Muscle layer of duodenum (tissue), 2 donors: ENCODE measurements around the gene SLC49A4.

Source experiments
- H3K27ac ChIP-seq: one replicate; pipeline ENCODE4 v1.7.0; 2013; ENCODE audit warnings: mild to moderate bottlenecking, low read length
- H3K27me3 ChIP-seq: one replicate; pipeline ENCODE4 v1.7.0; 2013; ENCODE audit warnings: low read depth, mild to moderate bottlenecking, control low read depth, low read length
- H3K36me3 ChIP-seq, 2 donors: one replicate each; pipeline ENCODE4 v1.7.0; 2013; ENCODE audit warnings: low read length in 2 of 2, control low read depth in 1 of 2, mild to moderate bottlenecking in 1 of 2; ENCODE audit not compliant: insufficient read depth in 2 of 2, control insufficient read depth in 1 of 2
- H3K4me1 ChIP-seq, 2 donors: one replicate each; pipeline ENCODE4 v1.7.0; 2013; ENCODE audit warnings: low read length in 2 of 2, mild to moderate bottlenecking in 2 of 2, control low read depth in 1 of 2, moderate library complexity in 1 of 2; ENCODE audit not compliant: insufficient read depth in 2 of 2, control insufficient read depth in 1 of 2
- H3K4me3 ChIP-seq, 2 donors: one replicate each; pipeline ENCODE4 v1.7.0; 2013; ENCODE audit warnings: low read length in 2 of 2, low read depth in 1 of 2, mild to moderate bottlenecking in 1 of 2
- H3K9me3 ChIP-seq, 2 donors: one replicate each; pipeline ENCODE4 v1.7.0; 2013; ENCODE audit warnings: low read length in 2 of 2, control low read depth in 1 of 2, mild to moderate bottlenecking in 1 of 2; ENCODE audit not compliant: control insufficient read depth in 1 of 2
- donor health status: healthy.

SLC49A4 gene

DNA sequence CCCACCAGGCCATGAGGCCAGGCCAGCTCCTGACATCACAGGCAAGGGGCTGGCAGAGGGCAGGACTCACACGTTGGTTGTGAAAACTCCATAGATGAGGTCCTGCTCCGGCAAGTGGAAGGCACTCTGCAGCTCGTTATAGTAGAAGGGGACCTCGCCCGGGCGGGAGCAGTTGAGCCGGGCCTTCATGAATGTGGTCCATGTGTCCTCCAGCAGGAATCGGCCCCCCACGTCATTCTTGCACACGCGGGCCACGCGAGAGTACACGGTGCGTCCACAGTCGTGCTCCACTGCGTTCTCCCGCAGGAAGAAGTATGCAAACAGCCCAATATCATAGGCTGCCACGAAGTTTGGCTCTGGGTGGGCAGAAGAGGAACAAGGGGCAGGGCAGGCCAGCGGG is 131.5 kb downstream of the SLC49A4 start:
- H3K9me3 ChIP-seq, result no peaks in the 10 kb centered on the region
- H3K36me3 ChIP-seq, result no peaks in the 10 kb centered on the region
- H3K4me1 ChIP-seq, result peaks cover 0 to 6% of the 10 kb centered on the region in 2 donors
- H3K27me3 ChIP-seq, result peaks cover 20% of the 10 kb centered on the region
- no peak overlapping the region for H3K27ac ChIP-seq
- H3K4me3 ChIP-seq, result no peak overlapping the region

- H3K27ac ChIP-seq, result no peak overlapping the region
- H3K36me3 ChIP-seq, result no peaks in the 10 kb centered on the region
- no peaks in the 10 kb centered on the region for H3K9me3 ChIP-seq
- peaks cover 0 to 5% of the 10 kb centered on the region in 2 donors for H3K4me1 ChIP-seq
- H3K27me3 ChIP-seq, result peaks cover 15% of the 10 kb centered on the region
- no peak overlapping the region for H3K4me3 ChIP-seq
Measured at GRCh38 chr3:122926811-122927210, 131.9 kb downstream of the SLC49A4 start.

- no peaks in the 10 kb centered on the region for H3K4me1 ChIP-seq
- peaks cover 6% of the 10 kb centered on the region for H3K27me3 ChIP-seq
- H3K27ac ChIP-seq, result no peak overlapping the region
- no peaks in the 10 kb centered on the region for H3K36me3 ChIP-seq
- no peak overlapping the region for H3K4me3 ChIP-seq
- no peaks in the 10 kb centered on the region for H3K9me3 ChIP-seq
Measured at GRCh38 chr3:122927726-122928125, 132.9 kb downstream of the SLC49A4 start.

DNA sequence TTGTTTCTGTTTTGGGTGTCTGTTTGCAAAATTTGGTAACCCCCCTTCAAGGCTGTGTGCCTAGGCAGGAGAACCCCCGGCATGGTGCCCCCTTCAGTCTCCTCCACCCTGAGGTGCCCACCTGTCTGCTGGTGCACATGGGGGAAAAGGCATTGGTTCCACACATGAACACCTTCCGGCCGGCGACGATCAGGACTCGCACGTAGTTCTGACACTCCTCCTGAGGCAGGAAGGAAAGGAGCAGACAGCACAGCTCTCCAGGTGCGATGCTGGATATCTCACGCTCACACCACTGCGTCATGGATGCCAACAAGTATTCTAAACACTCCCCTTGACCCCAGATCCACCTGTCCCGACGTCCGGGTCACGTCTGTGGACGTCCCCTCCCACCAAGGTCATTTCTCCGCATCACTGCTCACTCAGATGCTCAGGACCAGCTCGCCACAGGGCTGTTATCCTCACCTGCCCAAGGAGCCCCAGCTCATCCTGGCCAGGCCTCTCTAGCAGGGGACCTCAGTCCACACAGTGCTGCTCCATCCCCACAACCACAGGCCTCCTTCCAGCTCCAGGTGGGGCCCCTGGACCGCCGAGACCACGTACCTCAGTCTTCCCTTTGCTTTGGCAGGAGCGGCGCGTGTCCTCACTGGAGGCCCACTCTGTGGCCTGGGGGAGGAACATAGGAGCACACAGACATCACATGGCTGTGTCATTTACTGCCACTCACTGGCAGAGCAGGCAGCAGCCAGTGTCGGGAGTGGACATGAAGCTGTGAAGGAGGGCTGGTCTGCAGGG is 133.7 kb downstream of the SLC49A4 start:
- no peaks in the 10 kb centered on the region for H3K4me1 ChIP-seq
- H3K4me3 ChIP-seq, result no peak overlapping the region
- no peak overlapping the region for H3K27ac ChIP-seq
- H3K27me3 ChIP-seq, result no peaks in the 10 kb centered on the region
- H3K9me3 ChIP-seq, result no peaks in the 10 kb centered on the region
- H3K36me3 ChIP-seq, result no peaks in the 10 kb centered on the region

GRCh38 chr3:122929188-122930062 is 134.6 kb downstream of the SLC49A4 start:
- Histone ChIP-seq H3K36me3 (no peaks in the 10 kb centered on the region), H3K9me3 (no peaks in the 10 kb centered on the region), H3K27ac (no peak overlapping the region), H3K4me1 (no peaks in the 10 kb centered on the region), H3K27me3 (no peaks in the 10 kb centered on the region), H3K4me3 (no peak overlapping the region)

- H3K4me3 ChIP-seq, result no peak overlapping the region
Measured at GRCh38 chr3:122930063-122930997, 135.5 kb downstream of the SLC49A4 start.

More at GRCh38 chr3:122930063-122930997, 135.5 kb downstream of the SLC49A4 start:
- no peaks in the 10 kb centered on the region for H3K4me1 ChIP-seq
- no peak overlapping the region for H3K27ac ChIP-seq
- no peaks in the 10 kb centered on the region for H3K36me3 ChIP-seq
- H3K9me3 ChIP-seq, result no peaks in the 10 kb centered on the region
- no peaks in the 10 kb centered on the region for H3K27me3 ChIP-seq
